HG03520 (cell line): Measurements from ENCODE around the gene HIPK1.
"Not testable (repeated sequence)": the region's sequence is repeated elsewhere in the genome, so short reads cannot be mapped to it uniquely, and the experiment has no call there.

Experiments used
- ATAC-seq: cut with Tn5 transposase; IDR thresholded peaks from one replicate; pipeline ENCODE4 v1.9.1; 2021; ENCODE audit warnings: mild to moderate bottlenecking, moderate library complexity; ENCODE audit not compliant: unreplicated experiment

HIPK1 gene

DNA sequence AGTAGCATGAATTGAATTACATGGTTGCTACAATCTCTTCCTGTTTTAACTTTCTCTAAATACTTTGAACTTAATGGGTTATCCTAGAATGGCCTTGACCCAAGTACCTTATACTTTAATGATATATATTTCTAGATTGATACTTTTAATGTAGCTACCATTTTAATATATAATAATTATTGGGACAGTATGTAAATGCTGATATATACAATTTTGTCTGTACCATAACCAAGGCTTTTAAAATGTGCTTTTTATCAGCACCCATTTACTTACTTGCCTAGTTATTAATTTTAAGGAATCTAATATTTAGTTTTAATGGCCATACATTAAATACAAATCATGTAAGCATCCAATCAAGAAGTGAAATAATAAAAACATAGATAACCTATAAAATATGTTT, 13.4 kb downstream of the HIPK1 start:
- no peak for ATAC-seq

DNA sequence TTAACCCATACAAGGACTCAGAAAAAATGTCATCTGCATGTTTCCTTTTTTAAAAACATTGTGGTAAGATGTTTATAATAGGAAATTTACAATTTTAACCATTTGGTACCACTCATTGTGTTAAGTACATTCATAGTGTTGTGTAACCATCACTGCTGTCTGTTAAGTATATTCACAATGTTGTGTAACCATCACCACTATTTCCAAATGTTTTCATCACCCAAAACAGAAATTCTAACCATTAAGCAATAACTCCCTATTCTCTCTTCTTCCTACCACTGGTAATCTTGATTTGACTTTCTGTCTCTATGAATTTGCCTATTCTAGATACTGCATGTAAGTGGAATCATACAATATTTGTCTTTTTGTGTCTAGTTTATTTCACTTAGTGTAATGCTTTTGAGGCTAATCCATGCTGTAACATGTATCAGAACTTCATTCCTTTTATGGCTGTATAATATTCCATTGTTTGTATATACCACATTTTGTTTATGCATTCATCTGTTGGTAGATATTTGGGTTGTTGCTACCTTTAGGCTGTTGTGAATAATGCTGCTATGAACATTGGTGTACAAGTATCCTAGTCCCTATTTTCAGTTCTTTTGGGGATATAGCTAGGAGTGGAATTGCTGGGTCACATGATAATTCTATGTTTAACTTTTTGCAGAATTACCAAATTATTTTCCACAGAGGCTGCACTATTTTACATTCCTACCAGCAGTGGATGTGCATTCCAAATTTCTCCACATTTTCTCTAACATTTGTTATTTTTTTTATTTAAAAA, 14.1 kb downstream of the HIPK1 start:
- ATAC-seq: no peak

DNA sequence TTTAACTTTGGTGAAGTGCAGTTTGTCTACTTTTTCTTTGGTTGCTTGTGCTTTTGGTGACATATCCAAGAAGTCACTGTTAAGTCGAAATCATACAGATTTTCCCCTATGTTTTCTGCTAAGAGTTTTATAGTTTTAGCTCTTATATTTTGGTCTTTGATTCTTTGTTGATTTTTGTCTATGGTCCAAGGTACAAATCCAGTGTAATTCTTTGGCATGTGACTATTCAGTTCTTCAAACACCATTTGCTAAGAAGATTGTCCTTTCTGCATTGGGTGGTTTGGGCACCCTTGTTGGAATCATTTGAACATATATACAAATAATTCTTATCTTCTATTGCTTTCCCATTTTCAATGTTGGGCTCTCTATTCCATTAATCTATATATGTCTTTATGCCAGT, 16.2 kb downstream of the HIPK1 start:
- ATAC-seq: no peak

DNA sequence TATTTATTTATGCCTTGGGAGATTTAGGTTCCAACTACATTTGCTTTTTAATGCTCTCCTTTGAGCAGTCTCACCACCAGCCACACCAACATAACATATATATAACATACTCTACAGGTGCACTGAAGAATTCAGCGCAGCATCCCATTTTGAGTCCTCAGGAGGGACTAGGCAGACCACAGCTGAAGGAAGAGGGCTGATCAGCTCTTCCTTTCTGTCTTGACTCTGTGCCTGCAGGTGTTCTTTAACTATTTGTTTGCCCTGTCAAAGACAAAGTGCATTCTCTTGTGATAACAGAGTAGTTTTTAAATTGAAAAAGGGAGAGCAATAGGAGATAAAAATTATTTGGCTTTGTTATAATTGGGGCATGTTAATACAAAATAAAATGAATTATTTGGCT, 17.0 kb downstream of the HIPK1 start:
- ATAC-seq: no peak

DNA sequence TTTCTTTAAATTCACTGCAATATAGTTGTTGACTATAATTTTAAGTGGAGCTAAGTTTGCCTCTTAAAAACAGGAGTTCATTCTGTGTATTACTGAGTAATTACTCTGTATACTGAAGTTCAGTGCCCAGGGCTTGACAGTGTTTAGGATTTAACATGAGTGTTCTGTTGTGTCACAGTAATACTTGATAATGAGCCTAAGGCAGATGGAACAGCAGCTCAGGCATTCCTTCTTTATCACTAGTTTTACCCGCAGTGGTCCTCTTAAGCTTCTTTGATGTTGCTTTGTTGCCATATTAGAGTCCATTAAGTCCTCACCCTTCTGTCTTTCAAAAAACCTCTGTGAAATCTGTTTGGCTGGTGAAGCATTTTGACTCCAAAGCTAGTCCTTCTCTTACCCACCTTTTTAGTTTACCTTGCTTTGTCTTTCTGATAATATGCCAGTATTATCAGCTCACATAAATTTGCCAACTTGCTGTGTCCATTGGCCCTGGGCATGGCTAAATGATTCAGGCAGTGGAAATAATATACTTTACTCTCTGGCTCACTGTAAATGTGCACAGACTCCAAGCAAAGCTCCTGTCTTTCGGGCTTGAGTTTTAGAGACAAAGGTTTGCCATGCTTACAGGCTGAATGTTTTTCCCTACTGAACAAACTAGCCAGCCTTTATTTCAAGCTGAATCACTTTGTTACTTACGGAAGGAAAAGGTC, 17.7 kb downstream of the HIPK1 start:
- no peak for ATAC-seq

DNA sequence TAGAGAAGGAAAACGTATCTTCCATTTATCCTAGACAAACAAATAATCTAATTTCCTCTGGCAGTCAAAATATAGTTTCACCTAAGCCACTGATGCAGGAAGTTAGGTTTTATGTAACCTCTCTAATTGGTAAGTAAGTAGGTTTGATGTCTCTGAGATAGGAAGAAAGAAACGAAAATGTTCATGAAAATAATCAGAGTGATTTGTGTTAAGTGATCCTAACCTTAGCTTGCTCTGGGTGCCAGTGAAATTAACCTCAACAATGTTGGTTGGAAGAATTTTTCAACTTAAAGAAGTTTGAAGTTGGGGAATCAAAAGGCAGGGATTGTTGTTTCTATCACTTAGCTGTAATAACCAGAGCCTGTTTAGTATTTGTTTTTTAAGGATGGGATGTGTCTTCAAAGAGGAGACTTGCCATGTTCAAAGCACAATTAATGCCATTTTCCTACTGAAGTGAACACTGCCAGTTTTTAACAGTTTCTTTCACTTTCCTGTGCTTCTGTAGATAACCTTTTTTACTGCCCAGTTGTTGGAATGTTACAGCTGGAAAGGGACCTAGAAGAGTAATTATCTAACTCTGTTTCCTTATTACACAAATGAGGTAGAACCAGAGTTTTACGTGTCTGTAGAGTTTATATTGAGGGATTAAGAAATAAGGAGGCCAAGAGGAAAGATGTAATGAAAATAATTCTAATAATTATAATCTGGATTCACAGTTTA, 18.4 kb downstream of the HIPK1 start:
- no peak for ATAC-seq

DNA sequence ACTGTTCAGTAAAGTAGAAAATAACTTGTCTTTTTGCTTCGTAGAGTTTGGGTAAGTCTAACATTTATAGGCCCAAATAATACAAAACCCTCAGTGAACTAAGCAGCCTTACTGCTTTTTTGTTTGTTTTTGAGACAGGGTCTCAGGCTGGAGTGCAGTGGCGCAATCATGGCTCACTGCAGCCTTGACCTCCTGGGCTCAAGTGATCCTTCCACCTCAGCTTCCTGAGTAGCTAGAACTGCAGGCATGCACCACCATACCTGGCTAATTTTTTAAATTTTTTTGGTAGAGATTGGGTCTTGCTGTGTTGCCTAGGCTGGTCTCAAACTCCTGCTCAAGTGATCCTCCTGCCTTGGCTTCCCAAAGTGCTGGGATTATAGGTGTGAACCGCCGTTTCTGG, 19.0 kb downstream of the HIPK1 start:
- ATAC-seq: not testable (repeated sequence)

DNA sequence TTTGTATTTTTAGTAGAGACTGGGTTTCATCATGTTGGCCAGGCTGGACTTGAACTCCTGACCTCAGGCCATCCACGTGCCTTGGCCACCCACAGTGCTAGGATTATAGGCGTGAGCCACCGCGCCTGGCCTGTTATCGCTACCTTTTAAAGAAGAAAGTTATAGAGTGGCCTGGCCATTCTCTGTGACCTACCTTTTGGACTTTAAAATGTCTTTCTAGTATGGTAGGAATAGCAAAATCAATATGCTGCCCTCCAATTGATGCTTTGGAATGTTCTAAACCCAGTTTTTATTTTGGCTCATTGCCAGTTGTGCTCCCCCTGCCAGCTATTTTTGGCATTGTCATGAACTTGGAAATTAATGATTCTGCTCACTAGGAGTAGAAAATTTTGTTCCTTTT, 19.9 kb downstream of the HIPK1 start:
- no peak for ATAC-seq

DNA sequence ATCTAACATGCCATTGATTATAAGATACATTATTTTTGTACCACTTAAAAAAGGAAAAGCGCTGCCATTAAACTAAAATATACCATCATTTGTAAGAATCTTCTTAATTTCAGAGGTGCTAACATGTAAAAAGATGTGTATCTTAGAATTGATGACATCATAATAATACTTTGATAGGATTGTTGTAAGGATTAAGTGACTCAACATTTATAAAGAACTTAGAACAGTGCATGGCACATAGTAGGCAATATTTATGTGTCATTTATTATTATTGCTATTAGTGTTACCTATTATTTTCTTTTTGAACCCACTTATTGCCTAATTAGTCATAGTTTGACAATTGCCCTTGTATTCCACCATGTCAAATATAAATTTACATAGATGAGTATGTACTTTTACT, 21.8 kb downstream of the HIPK1 start:
- no peak for ATAC-seq

DNA sequence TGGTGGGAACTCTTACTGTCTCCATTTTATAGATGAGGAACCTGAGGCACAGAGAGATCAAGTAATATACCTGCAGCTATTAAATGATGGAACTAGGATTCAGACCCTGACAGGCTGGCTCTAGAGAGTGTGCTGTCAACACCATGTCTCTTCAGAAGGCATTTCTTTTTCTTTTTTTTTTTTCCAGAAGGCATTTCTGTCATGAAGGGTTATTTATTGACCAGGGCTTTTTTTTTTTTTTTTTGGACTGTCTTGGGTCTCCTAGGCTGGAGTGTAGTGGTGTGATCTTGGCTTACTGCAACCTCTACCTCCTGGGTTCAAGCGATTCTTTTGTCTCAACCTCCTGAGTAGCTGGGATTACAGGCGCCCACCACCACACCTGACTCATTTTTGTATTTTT, 22.6 kb downstream of the HIPK1 start:
- ATAC-seq: no peak

DNA sequence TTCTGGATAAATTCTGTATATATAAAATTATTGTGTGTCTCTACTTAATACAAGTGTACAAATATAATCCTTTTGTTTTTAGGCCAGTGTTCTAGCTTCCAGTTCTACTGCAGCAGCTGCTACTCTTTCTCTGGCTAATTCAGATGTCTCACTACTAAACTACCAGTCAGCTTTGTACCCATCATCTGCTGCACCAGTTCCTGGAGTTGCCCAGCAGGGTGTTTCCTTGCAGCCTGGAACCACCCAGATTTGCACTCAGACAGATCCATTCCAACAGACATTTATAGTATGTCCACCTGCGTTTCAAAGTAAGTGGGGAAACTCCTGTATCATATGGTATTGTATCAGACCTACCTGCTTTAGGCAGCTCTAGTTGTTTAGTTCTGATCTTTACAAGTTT, 28.9 kb downstream of the HIPK1 start:
- ATAC-seq: no peak

DNA sequence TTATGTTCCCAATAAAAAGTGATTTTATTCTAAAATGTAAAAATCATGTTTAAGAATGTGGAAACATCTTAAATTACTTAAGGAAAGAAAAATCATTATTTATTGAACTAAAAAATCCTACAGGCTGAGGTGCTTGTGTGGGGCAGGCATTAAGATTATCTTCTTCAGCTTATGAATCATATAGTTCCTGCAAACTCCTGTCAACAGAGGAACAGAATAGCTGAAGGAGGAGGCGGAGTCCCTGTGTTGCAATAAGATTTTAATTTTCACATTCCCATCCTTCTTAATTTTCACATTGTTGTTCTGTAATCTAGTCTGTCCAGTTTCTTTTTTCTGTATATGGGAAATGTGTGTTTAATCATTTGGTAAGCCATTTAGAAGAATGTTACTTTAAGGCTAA, 29.6 kb downstream of the HIPK1 start:
- no peak for ATAC-seq

DNA sequence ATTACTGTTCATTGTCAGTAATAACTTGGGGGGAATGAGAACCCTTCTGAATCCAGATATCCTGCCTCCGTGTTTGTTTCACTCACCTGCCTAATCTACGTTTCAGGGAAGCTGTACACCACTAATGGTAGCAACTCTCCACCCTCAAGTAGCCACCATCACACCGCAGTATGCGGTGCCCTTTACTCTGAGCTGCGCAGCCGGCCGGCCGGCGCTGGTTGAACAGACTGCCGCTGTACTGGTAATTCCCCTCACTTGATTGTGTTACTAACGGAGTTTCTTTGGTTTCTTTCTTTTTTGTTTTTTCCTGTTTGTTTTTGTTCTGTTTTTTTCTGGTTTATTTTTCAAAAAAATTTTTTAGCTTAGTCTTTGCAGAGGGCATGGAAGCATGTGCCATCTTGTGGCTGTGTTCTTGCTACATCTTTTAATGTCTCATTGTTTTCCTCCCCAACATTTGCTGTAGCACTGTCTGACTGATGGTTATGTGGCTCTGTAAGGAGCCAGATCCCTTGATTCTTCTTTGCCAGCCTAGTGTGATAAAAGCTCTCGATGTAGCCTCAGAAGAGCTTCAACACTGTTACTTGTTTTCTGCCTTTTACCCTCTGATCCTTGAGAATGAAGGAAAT, 34.3 kb downstream of the HIPK1 start:
- ATAC-seq: no peak

DNA sequence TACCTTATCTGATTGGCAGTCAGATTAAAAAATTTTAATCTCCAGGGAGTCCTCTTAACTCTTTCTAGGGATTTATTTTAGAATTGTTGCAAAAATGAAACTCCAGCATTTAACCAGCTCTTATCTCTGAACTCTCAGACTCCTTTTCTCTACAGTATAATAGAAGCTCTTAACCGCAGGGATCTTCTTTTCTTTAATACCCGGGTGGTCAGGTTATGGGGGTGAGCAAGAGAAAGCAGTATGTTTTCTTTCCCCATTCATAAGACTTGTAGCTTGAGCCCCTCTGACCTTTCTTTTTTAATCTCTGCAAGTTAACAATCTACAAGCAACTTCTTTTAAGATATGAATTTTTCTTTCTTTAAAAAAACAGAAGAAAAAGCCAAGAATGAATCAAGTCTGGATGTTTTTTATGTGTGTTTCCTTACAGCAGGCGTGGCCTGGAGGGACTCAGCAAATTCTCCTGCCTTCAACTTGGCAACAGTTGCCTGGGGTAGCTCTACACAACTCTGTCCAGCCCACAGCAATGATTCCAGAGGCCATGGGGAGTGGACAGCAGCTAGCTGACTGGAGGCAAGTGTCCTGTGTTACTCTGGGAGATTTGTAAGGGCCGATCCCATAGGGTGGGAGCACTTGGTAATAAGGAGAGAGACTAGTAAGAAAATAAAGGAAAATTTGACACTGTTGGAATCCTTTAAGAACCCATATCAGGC, 36.7 kb downstream of the HIPK1 start:
- no peak for ATAC-seq

DNA sequence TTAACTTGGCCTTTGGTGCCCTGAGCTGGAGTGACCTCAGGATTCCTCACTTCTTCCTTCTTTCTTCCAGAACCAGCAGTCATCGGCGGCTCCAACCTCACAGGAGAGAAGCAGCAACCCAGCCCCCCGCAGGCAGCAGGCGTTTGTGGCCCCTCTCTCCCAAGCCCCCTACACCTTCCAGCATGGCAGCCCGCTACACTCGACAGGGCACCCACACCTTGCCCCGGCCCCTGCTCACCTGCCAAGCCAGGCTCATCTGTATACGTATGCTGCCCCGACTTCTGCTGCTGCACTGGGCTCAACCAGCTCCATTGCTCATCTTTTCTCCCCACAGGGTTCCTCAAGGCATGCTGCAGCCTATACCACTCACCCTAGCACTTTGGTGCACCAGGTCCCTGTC, 43.8 kb downstream of the HIPK1 start:
- ATAC-seq: no peak

DNA sequence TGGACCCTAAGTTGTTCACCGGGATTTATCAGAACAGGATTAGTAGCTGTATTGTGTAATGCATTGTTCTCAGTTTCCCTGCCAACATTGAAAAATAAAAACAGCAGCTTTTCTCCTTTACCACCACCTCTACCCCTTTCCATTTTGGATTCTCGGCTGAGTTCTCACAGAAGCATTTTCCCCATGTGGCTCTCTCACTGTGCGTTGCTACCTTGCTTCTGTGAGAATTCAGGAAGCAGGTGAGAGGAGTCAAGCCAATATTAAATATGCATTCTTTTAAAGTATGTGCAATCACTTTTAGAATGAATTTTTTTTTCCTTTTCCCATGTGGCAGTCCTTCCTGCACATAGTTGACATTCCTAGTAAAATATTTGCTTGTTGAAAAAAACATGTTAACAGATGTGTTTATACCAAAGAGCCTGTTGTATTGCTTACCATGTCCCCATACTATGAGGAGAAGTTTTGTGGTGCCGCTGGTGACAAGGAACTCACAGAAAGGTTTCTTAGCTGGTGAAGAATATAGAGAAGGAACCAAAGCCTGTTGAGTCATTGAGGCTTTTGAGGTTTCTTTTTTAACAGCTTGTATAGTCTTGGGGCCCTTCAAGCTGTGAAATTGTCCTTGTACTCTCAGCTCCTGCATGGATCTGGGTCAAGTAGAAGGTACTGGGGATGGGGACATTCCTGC, 46.2 kb downstream of the HIPK1 start:
- no peak for ATAC-seq

DNA sequence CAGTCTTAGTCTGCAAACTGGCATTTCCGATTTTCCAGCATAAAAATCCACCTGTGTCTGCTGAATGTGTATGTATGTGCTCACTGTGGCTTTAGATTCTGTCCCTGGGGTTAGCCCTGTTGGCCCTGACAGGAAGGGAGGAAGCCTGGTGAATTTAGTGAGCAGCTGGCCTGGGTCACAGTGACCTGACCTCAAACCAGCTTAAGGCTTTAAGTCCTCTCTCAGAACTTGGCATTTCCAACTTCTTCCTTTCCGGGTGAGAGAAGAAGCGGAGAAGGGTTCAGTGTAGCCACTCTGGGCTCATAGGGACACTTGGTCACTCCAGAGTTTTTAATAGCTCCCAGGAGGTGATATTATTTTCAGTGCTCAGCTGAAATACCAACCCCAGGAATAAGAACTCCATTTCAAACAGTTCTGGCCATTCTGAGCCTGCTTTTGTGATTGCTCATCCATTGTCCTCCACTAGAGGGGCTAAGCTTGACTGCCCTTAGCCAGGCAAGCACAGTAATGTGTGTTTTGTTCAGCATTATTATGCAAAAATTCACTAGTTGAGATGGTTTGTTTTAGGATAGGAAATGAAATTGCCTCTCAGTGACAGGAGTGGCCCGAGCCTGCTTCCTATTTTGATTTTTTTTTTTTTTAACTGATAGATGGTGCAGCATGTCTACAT, 47.6 kb downstream of the HIPK1 start:
- ATAC-seq: no peak

DNA sequence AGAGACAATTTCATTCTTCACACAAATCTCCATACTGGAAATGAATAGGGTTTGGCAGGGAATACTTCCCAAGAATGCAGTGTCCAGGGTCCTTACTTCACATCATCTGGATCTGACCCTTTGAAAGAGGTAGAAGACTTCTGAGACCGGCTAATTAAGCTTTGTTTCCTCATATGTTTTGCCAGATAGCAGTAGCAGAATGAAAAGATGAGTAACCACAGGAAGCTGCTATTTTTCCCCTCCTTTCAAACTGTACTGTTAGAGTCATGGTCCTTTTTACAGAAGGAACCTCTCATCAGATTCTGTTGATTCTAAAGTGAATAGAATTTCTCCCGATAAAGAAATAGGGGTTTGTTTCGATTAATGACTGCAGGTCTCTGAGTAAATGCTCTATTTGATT, 48.8 kb downstream of the HIPK1 start:
- ATAC-seq: no peak

DNA sequence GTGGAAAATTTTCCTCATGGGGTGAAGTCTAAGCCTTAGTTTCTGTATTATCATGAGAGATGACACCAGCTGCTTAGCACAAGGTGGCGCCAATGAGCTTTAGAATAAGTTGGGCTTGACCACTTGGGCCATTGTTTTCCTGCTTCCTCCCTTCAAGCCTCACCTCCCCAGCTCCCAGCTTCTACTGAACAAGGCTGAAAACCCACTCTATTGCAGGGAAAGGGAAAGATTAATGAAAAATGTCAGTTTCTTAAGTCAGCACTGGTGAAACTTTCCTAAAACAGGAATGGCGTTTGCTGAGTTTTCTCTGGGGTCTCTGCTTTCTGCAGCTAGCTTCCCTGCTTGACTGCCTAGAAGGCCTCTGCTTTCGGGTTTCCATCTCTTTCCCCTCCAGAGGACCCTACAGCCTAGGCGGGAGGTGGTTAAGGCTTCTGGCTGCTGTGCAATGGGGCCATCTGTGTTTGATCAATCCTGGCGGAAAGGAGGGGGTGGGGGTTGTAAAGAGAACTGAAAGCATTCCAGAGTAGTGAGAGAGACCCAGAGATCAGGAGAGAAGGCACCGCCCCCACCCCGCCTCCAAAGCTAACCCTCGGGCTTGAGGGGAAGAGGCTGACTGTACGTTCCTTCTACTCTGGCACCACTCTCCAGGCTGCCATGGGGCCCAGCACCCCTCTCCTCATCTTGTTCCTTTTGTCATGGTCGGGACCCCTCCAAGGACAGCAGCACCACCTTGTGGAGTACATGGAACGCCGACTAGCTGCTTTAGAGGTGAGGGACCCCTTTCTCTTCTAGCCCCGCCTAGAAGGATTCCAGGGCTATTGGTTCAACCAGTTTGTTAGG, 50.0 kb downstream of the HIPK1 start, which contains the start of gene OLFML3:
Gene OLFML3 (plus strand): TSS at position 612 of the 840 bp plus-strand sequence. CDS start 43 bp downstream, at position 655.
- ATAC-seq: no peak
